G401 (cell line): ENCODE data around the gene DIS3. TPM values are rescaled to one million over a fixed set of nuclear protein-coding genes. Genes with fewer than 3 reads are reported as not detected.
"Not testable (repeated sequence)": the region's sequence is repeated elsewhere in the genome, so short reads cannot be mapped to it uniquely, and the experiment has no call there.

ENCODE experiments used
- DNase-seq: peaks from one replicate; pipeline ENCODE4 v3.0.0-alpha.2; 2015; ENCODE audit warnings: low spot score
- in situ Hi-C: cut with HindIII; loops from 2 replicates; pipeline ENCODE4 v1.10.0; 2016; ENCODE audit warnings: low sequenced_read_pairs, mixed read lengths
- total RNA-seq: library from RNA; depleted of rRNA; stranded (reverse); fragments of >200 nt; shearing (Covaris generic); gene quantifications from 2 replicates; pipeline ENCODE4 v1.2.3, GENCODE V29; 2014; rRNA removed

Gene DIS3
- total RNA-seq, result 34.4 and 45.1 TPM in 2 replicates

GRCh38 chr13:72781451-72782439, at the start of gene DIS3, which contains the start of gene PIBF1:
Gene DIS3 (minus strand): TSS chr13:72781900. CDS start chr13:72781832, 68 bp downstream.
Gene PIBF1 (plus strand): TSS chr13:72782133. CDS start chr13:72783470, 1,337 bp downstream.
- DNase-seq, result peak; percentile 99
- in situ Hi-C loops, result no loop called here

- no peak for DNase-seq
- in situ Hi-C loops, result no loop called here
These were observed 42.0 kb upstream of the DIS3 start for GRCh38 chr13:72823724-72824123.

GRCh38 chr13:72823081-72823480, 41.4 kb upstream of the DIS3 start:
- no peak for DNase-seq
- in situ Hi-C loops, result no loop called here

- in situ Hi-C loops, result no loop called here
- DNase-seq, result no peak
These were observed 39.2 kb upstream of the DIS3 start for GRCh38 chr13:72820898-72821279.

DNA sequence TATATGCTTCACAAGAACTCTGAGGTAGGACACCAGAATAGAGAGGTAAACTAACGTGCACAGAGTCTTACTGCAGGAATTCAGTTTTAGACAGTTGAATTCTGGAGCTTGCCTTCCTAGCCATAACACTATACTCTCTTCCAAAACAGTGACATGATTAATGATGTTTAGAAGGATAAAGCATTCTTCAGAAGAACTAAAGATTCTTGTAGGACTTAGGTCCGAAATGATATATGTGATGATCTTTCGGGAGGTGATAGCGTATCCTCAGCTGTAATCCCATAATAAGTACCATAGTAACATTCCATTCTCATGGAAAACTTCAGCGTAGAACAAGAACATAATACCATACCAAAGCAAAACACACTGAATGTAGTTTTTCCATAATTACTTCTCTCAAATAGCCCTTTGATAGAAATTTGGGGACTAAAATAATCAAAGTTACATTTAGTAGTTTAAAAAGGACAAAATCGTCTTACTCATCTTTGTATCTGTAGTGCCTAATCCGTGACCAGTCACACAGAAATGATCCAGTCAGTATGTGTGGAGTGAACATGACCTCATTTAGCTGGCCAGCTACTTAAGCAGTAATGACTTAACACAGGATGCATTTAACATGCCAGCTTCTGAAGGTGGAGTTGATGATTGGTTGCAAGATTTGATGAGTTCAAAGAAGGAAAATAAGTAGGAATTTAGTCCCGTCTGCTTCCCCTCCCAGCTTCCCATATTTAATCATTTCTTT, 38.6 kb upstream of the DIS3 start:
- peak; percentile 9 for DNase-seq
- in situ Hi-C loops, result no loop called here

DNA sequence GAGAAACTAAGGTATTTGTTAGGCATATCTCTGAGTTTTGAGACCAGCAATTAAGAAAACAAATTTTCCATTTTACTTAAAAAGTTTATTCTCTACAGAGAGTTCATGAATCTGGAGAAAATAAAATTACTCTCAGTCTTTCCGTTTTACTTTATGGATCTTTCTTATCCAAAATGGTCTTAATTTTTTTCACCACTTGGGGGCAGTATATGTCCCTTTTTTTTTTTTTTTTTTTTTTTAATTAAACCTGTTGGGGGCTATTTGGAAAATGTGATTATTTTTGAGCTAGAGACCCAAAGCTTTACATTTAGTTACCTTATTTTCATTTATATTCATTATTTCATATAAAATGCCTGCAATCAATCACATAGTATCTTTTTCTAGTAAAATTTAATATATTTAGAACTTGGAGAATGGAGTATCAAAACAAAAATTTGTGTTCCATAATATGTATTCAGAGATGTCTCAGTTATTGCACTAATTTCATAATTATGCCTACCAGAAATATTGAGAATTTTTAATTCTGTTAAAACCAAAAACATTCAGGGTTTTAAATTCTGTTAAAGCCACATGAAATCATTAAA, 27.3 kb upstream of the DIS3 start:
- in situ Hi-C loops, result no loop called here
- DNase-seq, result peak; percentile 40

DNA sequence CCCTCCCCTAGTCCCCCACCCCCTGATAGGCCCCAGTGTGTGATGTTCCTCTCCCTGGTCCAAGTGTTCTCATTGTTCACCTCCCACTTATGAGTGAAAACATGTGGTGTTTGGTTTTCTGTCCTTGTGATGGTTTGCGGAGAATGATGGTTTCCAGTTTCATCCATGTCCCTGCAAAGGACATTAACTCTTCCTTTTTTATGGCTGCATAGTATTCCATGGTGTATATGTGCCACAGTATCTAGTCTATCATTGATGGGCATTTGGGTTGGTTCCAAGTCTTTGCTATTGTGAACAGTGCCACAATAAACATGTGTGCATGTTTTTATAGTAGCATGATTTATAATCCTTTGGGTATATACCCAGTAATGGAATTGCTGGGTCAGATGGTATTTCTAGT, 24.8 kb upstream of the DIS3 start:
- DNase-seq, in situ Hi-C loops: not testable (repeated sequence)

GRCh38 chr13:72805676-72806346, 24.1 kb upstream of the DIS3 start:
- in situ Hi-C loops, result no loop called here
- DNase-seq, result no peak

DNA sequence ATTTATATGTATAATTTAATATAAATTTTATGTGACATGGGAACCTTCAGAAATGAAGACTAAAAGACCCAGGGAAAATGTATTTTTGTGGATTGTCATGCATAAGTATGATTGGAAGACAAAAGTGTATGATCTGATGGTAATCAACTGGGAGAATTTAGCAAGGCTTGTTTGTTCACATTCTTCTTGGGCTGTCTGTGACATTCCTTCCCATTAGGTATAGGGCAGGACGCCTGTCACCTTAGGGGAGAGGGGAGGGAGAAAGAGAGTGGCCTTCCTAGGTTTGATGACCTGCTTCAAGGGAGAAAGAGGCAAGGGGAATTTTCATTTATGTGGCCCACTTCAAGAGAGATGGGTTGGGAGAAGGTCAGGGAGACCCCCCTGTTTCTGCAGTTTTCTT, 22.6 kb upstream of the DIS3 start:
- in situ Hi-C loops, result no loop called here
- DNase-seq, result no peak

GRCh38 chr13:72798817-72799216, 17.1 kb upstream of the DIS3 start:
- in situ Hi-C loops, result no loop called here
- no peak for DNase-seq

- in situ Hi-C loops, result no loop called here
- DNase-seq, result no peak
These were observed 10.9 kb upstream of the DIS3 start for GRCh38 chr13:72792640-72793039.

DNA sequence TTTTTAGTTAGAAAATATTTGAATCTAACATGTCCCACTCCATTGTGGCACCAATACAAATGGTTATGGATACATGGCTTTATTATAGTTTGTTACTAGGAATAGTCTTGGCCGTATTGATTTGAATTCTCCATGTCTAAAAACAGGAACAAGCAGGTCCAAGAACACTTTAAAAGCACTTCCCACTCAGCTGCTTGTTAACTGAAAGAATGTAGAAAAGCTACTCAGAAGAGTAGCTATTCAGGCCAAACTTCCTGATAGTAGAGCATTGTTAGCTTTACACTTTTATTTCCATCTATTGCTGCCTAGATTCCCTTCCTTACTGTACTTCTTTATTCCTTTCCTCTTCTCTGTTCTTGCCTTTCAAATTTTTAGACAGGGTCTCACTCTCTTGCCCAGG, 7.1 kb upstream of the DIS3 start:
- in situ Hi-C loops, result no loop called here
- DNase-seq, result no peak

DNA sequence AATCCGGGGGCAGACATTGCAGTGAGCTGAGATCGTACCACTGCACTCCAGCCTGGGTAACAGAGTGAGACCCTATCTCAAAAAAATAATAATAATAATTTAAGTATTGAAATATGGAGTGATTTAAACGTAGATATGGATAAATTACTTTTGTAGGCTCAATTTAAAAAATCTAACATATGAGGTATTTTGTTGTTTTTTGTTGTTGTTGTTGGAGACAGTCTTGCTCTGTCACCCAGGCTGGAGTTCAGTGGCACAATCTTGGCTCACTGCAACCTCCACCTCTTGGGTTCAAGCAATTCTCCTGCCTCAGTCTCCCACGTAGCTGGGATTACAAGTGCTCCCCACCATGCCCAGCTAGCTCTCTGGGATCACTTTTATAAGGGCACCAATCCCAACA, 3.0 kb upstream of the DIS3 start:
- in situ Hi-C loops, DNase-seq: not testable (repeated sequence)

- no peak for DNase-seq
- in situ Hi-C loops, result no loop called here
These were observed 1.0 kb upstream of the DIS3 start for GRCh38 chr13:72782717-72783116.

- no peak for DNase-seq
- in situ Hi-C loops, result no loop called here
These were observed 7.7 kb downstream of the DIS3 start for GRCh38 chr13:72774019-72774418.

- no peak for DNase-seq
- in situ Hi-C loops, result no loop called here
These were observed 18.3 kb downstream of the DIS3 start for GRCh38 chr13:72763411-72763810.

DNA sequence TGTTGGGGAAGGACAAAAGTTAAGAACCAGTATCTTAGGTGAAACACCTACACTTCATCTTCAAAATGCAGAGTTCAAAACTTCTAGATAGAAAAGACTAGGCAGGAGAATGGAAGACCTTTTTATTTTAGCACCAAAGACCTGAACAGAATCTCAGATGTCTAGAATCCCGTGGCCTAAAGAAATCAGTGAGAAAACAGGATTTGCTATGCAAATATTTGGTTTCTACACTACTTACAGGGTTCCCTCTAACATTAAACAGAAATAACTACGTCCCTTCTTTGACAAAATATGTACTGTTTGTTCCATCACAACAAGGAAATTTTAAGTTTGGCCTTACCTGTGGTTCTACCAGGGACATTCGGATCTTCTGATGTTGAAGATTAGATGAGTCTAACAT, 21.5 kb downstream of the DIS3 start:
- no peak for DNase-seq
- in situ Hi-C loops, result no loop called here

- DNase-seq, result no peak
- in situ Hi-C loops, result no loop called here
These were observed 23.7 kb downstream of the DIS3 start for GRCh38 chr13:72757792-72758535.

DNA sequence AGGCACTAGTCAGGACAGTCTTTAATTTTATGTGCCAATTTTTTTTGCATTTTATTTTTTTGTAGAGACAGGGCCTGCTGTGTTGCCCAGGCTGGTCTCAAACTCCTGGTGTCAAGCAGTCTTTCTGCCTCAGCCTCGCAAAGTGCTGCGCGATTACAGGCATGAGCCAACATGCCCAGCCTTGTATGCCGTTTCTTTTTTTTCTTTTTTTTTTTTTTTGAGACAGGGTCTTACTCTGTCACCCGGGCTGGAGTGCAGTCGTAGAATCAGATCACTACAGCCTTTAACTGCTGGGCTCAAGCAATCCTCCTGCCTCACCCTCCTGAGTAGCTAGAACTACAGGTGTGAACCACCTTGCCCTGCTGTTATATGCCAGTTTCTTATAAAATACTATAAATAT, 27.6 kb downstream of the DIS3 start:
- in situ Hi-C loops, result no loop called here
- no peak for DNase-seq
